Ovary (tissue), 9 donors: ENCODE results near the gene SDF4. TPM values are rescaled to one million over a fixed set of nuclear protein-coding genes. Genes with fewer than 3 reads are reported as not detected.

ENCODE experiments used
- DNase-seq, 5 donors: peaks; one replicate each; pipeline ENCODE4 v3.0.0-alpha.2; 2019 to 2020
- H3K27ac ChIP-seq, 2 donors: fragments of 200-600 bp; one replicate each; pipeline versions ENCODE4 v1.5.1 to v1.8.0; 2019 to 2022
- H3K27me3 ChIP-seq: fragments of 200-600 bp; one replicate; pipeline ENCODE4 v1.8.0; 2022
- H3K36me3 ChIP-seq: fragments of 200-600 bp; sonication (generic); one replicate; pipeline ENCODE4 v1.5.1; 2019
- H3K4me1 ChIP-seq: one replicate; pipeline ENCODE4 v1.8.1; 2013; ENCODE audit warnings: mild to moderate bottlenecking, moderate library complexity; ENCODE audit not compliant: insufficient read depth
- H3K4me3 ChIP-seq: fragments of 200-600 bp; sonication (generic); one replicate; pipeline ENCODE4 v1.5.1; 2017
- H3K9me3 ChIP-seq, 2 donors: fragments of 200-600 bp in 1 of 2; sonication (generic) in 1 of 2; one replicate each; pipeline versions ENCODE4 v1.5.1 to v1.8.1; 2013 to 2019; ENCODE audit warnings: mild to moderate bottlenecking in 1 of 2, moderate library complexity in 1 of 2
- EP300 ChIP-seq: sonication (generic); formaldehyde crosslinking; IDR thresholded peaks from one replicate; pipeline ENCODE4 v1.6.1; 2017; ENCODE audit warnings: antibody characterized with exemption
- POLR2A ChIP-seq: fragments of 450-650 bp; IDR thresholded peaks from one replicate; pipeline ENCODE4 v1.6.1; 2017; ENCODE audit warnings: antibody characterized with exemption, mild to moderate bottlenecking, moderate library complexity
- WGBS, 3 donors: extraction: QIAGEN DNeasy Blood & Tissue Kit in 1 of 3; methylation state at CpG; one replicate each; pipeline versions ENCODE4 v1.1.5 to v1.1.7; 2013 to 2017; 5-methylcytosine and 5-hydroxymethylcytosine counted together
- intact Hi-C, 4 donors: fragments of 100-400 bp; cut with DNase I; formaldehyde crosslinking; loops; one replicate each; pipeline versions ENCODE4 v1.11.0 to v1.15.1; 2022 to 2023
- polyA plus RNA-seq, 2 donors: library from polyadenylated mRNA; stranded (reverse); fragments of 200-250 nt in 1 of 2; fragments of 350-450 nt in 1 of 2; fragmentation: Illumina TruSeq in 1 of 2; extraction: RNeasy Lipid Tissue Mini Kit (QIAGEN cat#74804) in 1 of 2; gene quantifications; one replicate each; pipeline ENCODE4 v1.2.3, GENCODE V29; 2013 to 2014
- total RNA-seq, 7 donors: library from RNA; depleted of rRNA in 2 of 7; stranded (reverse); fragments of >200 nt in 2 of 7; fragmentation: NEBNext Ultra II Directional in 3 of 7; extraction: Animal tissue kit (Norgen Biotek cat#: 25700) in 3 of 7; gene quantifications; one replicate each; pipeline versions ENCODE4 v1.1.0 to v1.2.4, GENCODE V29; 2016 to 2023
- TF ChIP-seq, protein P1 (sequence below), 3 donors: fragments of 450-650 bp in 2 of 3; fragments of 200-600 bp in 1 of 3; IDR thresholded peaks; one replicate each; pipeline versions ENCODE4 v1.5.1 to v1.8.0; 2016 to 2022; ENCODE audit warnings: antibody characterized with exemption in 3 of 3, mild to moderate bottlenecking in 1 of 3
- donor health status: DM: no; HTN: no; CAD: no; lungs with moderate emphysema.
- donor health status: DM: no; HTN: no; CAD: no.
- donor health status: Bipolar disorder and iron deficiency.
- donor health status: DM: yes; HTN: yes; CAD: no.
- donor health status: DM: no; HTN: no; CAD: no.
- donor health status: DM: yes; HTN: yes; CAD: no.

The SDF4 gene
- total and polyA plus RNA-seq, 9 donors = 32.5 to 145 (median 116) TPM

DNA sequence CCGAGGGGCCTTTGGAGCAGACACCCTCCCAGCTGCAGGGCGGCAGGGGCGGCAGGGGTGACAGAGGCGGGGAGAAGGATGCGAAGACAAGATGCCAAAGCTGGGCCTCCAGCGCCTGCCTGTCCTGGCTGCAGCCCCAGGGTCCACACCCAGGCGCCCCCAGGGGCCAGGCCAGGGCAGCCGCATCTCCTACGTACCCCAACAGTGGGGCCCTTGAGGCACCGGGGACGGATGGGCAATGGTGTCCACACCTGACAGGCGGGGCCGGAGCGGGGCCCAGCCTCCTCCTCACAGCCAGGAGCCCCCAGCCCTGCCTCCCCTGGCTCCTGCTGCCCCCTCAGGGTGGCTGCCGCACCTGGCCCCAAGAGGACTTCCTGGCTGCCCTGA is 7.4 kb upstream of the SDF4 start:
- intact Hi-C loops = loop anchor here in 1 of 4 donors (10.0 kb wide), 1 partner anchor 214 kb away; the partner anchor contains the start of gene AGRN
- no peaks in the 10 kb centered on the region for H3K9me3 ChIP-seq
- H3K27ac ChIP-seq = no peak overlapping the region
- H3K4me1 ChIP-seq = no peaks in the 10 kb centered on the region
- TF ChIP-seq, protein P1, sequence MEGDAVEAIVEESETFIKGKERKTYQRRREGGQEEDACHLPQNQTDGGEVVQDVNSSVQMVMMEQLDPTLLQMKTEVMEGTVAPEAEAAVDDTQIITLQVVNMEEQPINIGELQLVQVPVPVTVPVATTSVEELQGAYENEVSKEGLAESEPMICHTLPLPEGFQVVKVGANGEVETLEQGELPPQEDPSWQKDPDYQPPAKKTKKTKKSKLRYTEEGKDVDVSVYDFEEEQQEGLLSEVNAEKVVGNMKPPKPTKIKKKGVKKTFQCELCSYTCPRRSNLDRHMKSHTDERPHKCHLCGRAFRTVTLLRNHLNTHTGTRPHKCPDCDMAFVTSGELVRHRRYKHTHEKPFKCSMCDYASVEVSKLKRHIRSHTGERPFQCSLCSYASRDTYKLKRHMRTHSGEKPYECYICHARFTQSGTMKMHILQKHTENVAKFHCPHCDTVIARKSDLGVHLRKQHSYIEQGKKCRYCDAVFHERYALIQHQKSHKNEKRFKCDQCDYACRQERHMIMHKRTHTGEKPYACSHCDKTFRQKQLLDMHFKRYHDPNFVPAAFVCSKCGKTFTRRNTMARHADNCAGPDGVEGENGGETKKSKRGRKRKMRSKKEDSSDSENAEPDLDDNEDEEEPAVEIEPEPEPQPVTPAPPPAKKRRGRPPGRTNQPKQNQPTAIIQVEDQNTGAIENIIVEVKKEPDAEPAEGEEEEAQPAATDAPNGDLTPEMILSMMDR (IDR thresholded peaks at IDR 0.05) = no peak
- no peak for TF ChIP-seq EP300
- TF ChIP-seq POLR2A = no peak
- no peak overlapping the region for H3K4me3 ChIP-seq
- peaks cover 10% of the 10 kb centered on the region for H3K27me3 ChIP-seq
- 32 to 53% (median 42%) methylated on average over 13 to 15 of the region's 15 CpGs for whole genome bisulfite sequencing, 3 donors
- no peaks in the 10 kb centered on the region for H3K36me3 ChIP-seq
- no peak for DNase-seq

DNA sequence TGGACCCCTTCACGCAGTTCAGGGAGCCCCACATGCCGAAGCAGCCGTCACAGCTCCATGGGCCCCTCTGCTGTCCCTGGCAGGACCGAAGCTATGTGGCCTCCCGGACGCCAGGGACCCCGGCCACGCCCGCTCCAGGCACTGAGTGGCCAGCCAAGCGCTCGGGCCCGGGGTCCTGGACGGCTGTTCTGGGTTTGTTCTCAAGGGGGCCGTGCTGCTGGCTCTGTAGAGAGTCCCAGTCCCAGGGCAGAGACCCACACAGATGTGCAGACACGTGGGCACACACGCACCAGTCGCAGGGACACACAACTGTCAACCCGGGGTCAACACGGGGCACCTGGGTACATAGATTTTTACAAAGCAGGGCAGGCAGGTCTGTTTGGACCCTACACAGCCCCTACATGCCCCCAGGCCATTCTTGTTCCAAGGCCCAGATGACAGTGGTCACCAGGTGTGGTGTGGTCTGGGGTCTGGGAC is 6.9 kb upstream of the SDF4 start:
- Histone ChIP-seq H3K9me3 (no peaks in the 10 kb centered on the region), H3K27me3 (peaks cover 10% of the 10 kb centered on the region)
- intact Hi-C loops = loop anchor here in 1 of 4 donors (10.0 kb wide), 1 partner anchor 214 kb away; the partner anchor contains the start of gene AGRN

DNA sequence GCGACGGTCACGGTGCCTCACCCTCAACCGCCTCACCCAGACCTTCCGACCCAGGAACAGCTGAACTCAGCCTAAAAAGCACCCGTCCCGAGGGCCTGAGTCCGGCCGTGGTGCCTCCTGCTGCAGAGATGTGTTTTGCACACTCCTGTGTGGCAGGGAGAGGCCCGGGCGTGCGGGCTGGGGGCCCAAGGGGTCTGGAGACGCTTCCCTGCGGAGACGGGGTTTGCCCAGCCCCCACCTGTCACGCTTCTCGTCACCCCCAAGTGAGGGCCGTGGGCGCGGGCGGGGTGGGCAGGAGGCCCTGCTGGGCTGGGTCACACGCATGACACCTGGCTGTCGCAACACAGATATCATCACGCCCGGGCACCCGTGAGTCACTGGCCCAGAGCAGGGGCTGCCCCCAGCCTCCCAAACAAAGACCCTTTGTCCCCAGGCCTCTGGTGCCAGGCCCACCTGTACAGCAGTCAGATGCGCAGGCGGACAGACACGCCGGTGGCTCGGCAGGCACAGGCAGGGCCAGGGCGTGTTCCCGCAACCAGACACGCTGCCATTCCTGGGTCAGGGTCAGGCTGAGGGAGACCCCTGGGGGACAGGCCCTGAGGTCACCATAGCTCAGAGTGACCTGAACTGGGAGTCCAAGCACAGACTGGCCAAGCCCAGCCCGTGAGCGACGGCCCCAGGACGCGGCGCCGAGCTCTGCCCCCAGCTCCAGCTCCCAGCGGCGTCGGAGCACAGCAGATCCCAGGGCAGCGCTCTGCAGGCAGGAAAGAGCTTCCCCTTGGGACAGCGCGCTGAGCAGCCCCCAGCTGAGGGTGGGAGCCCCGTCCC is 6.3 kb upstream of the SDF4 start:
- no peak for DNase-seq
- TF ChIP-seq EP300 (no peak), POLR2A (no peak)
- TF ChIP-seq, protein P1 (IDR thresholded peaks at IDR 0.05) = no peak
- Histone ChIP-seq H3K27me3 (peaks cover 10% of the 10 kb centered on the region), H3K4me1 (peaks cover 3% of the 10 kb centered on the region), H3K36me3 (no peaks in the 10 kb centered on the region), H3K27ac (no peak overlapping the region), H3K9me3 (no peaks in the 10 kb centered on the region), H3K4me3 (no peak overlapping the region)
- intact Hi-C loops = loop anchor here in 1 of 4 donors (10.0 kb wide), 1 partner anchor 213 kb away; the partner anchor contains the start of gene AGRN
- 22 to 38% (median 29%) methylated on average over 44 to 48 of the region's 48 CpGs for WGBS, 3 donors

More for the DNA sequence above, 6.9 kb upstream of the SDF4 start:
- DNase-seq = no peak
- Histone ChIP-seq H3K4me1 (no peaks in the 10 kb centered on the region), H3K4me3 (no peak overlapping the region), H3K36me3 (no peaks in the 10 kb centered on the region), H3K27ac (no peak overlapping the region)
- TF ChIP-seq, protein P1 (IDR thresholded peaks at IDR 0.05) = no peak
- TF ChIP-seq EP300 (no peak), POLR2A (no peak)
- WGBS, 3 donors = 50 to 59% (median 55%) methylated on average over 15 to 19 of the region's 19 CpGs

DNA sequence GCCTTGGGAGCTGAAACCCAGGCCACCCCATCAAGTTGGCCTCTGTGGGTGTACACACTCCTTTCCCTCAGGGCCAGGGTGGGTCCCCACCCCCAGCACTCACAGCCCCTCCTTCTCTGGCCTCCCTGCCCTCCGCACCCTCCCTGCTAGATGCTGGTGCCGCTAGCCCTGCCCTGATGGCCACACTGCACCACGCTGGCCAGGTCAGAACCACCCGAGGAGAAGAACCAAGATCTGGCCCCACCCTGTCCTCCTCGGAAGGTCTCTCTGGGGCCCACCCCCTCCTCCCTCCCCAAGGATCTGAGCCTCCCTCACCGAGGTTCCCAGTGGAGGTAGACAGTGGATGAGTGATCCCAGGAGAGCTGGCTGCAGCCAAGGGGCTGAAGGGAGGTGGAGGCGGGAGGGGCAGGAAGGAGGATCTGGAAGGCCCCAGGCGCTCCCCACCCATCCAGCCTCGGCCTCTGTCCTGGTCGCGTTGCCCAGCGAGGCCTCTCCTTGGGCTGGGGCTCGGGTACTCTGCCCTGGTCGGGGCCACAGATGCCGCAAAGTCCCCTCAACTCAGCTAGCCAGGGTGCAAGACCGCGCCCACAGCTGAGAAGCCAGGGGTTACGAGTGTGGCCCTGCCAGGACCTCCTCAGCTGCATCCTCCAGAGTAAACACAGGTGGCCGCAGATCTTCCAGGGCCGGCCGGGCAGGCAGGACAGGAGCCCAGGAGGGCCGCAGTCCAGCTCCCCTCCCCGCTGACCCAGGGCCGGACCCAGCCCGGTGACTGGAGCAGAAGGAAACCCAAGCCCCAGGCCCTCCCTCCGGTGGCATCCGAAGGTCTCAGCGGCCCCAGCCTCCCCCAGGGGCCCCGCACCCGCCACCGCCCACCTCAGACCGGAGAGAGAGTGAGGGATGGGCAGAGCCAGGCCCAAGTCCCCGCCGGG is 5.4 kb upstream of the SDF4 start:
- DNase-seq = no peak
- no peaks in the 10 kb centered on the region for H3K9me3 ChIP-seq
- H3K4me3 ChIP-seq = no peak overlapping the region
- TF ChIP-seq, protein P1 (IDR thresholded peaks at IDR 0.05) = no peak
- TF ChIP-seq EP300 = no peak
- TF ChIP-seq POLR2A = no peak
- no peak overlapping the region for H3K27ac ChIP-seq
- intact Hi-C loops = loop anchor here in 1 of 4 donors (10.0 kb wide), 1 partner anchor 212 kb away; the partner anchor contains the start of gene AGRN
- no peaks in the 10 kb centered on the region for H3K36me3 ChIP-seq
- peaks cover 10% of the 10 kb centered on the region for H3K27me3 ChIP-seq
- H3K4me1 ChIP-seq = peaks cover 10% of the 10 kb centered on the region
- WGBS, 3 donors = 12 to 15% (median 14%) methylated on average over 25 to 34 of the region's 34 CpGs
